WI38 (cell line): Measurements from ENCODE around the gene FAM120AOS.

ENCODE experiments used
- H3K4me3 ChIP-seq: 2 replicates; pipeline ENCODE4 v1.5.1; 2011; ENCODE audit warnings: low read depth, mild to moderate bottlenecking, control low read depth, low read length
- CTCF ChIP-seq: IDR thresholded peaks from 2 replicates; pipeline ENCODE4 v1.5.1; 2012; ENCODE audit warnings: low read depth, mild to moderate bottlenecking, control low read depth, low read length

FAM120AOS gene

DNA sequence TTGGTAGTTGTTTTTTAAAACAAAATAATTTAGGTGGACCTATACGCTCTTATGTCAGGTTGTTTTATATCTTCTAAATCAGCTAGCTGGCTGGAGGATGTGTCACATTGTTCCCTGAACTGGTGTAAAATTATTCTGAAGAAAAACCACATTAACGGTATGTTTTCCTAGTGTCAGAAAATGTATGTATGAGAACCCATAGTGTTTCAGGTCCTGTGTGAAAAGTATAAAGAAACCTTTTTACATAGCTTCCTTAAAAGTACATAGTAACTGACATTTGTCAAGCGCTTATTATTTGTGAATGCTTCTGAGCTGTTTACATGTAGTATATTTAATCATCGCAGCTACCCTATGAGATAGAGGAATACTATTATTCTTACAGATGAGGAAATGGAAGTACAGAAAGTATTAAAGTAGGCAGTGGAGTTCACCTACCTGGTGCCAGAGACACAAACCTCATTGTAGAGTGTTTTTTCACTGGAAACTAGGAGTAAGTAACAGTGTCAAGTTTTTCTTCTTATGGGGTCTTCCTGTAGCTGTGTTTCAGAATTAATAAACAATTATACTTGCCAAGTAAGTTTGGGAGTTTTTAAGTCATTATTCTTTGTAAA lies 10.4 kb upstream of the FAM120AOS start:
- H3K4me3 ChIP-seq: no peak overlapping the region
- no peak for TF ChIP-seq CTCF

- TF ChIP-seq CTCF: no peak
- no peak overlapping the region for H3K4me3 ChIP-seq
These were observed 8.4 kb upstream of the FAM120AOS start for GRCh38 chr9:93461821-93462220.

DNA sequence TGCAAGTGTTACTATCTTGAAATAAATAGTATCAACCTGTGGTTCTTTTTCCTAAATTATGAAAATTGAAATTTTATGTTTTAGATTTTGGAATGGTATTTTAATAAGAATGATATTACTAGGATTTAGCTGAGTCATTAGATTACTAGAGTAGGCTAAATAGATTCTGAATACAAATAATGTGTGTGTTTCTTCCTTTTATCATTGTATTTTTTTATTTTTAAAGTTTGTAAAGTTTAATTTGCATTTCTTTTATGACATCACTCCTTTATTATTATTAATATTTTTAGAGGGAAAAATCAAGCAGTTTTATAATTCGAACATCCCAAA lies 8.0 kb upstream of the FAM120AOS start:
- H3K4me3 ChIP-seq: no peak overlapping the region
- TF ChIP-seq CTCF: no peak

GRCh38 chr9:93460689-93461413 lies 7.5 kb upstream of the FAM120AOS start:
- H3K4me3 ChIP-seq: no peak overlapping the region
- TF ChIP-seq CTCF: no peak

DNA sequence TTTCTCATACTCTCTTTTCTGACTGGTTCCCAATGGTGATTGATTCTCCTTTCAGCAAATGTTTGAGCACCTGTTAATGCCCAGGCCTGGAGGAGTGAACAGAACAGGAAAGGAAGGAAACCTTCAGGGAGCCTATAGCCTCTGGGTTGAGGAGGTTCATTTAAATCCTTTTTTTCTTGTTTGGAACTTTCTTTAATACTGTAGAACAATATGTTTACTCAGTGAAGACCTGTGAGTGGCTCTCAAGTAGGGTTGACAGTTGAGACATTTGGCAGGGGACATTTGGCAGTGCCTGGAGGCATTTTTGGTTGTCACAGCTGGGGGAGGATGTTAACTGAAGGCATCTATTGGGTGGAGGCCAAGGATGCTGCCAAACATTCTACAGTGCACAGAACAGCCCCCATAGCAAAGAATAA lies 6.1 kb upstream of the FAM120AOS start:
- TF ChIP-seq CTCF: no peak

GRCh38 chr9:93458712-93459111 lies 5.3 kb upstream of the FAM120AOS start:
- H3K4me3 ChIP-seq: no peak overlapping the region
- TF ChIP-seq CTCF: no peak

More for the DNA sequence above, 6.1 kb upstream of the FAM120AOS start:
- no peak overlapping the region for H3K4me3 ChIP-seq

GRCh38 chr9:93457006-93457405 lies 3.6 kb upstream of the FAM120AOS start:
- no peak for TF ChIP-seq CTCF
- H3K4me3 ChIP-seq: no peak overlapping the region
